MCF 10A (cell line): Measurements from ENCODE around the gene UBE2V1. TPM values are rescaled to one million over a fixed set of nuclear protein-coding genes. Genes with fewer than 3 reads are reported as not detected.

Source experiments
- BruUV-seq: library from RNA; stranded (reverse); fragments of 400-500 nt; replicated peaks from 2 replicates; lab custom pipeline; 2021; lab: Mats Ljungman, UMichigan
- CTCF ChIA-PET: fragments of 300-600 bp; sonication (Branson Sonifier 250); formaldehyde crosslinking; extraction: SDS; loops from one replicate; lab custom pipeline; 2021; ENCODE audit warnings: antibody characterized with exemption, inconsistent platforms; lab: Yijun Ruan, JAX
- POLR2A ChIA-PET: fragments of 300-600, 350-650 bp; sonication (Branson Sonifier 250); formaldehyde crosslinking; extraction: SDS; loops from one replicate; lab custom pipeline; 2020; ENCODE audit warnings: antibody characterized with exemption, inconsistent platforms; lab: Yijun Ruan, JAX
- DNase-seq: peaks from one replicate; pipeline ENCODE4 v3.0.0-alpha.2; 2018; ENCODE audit not compliant: unreplicated experiment
- H3K27ac Mint-ChIP-seq: one replicate; pipeline ENCODE4 v1.8.0; 2022; ENCODE audit warnings: mild to moderate bottlenecking, low read depth, mixed read lengths; ENCODE audit not compliant: unreplicated experiment
- H3K27me3 Mint-ChIP-seq: one replicate; pipeline ENCODE4 v1.8.0; 2022; ENCODE audit warnings: mixed read lengths; ENCODE audit not compliant: insufficient read depth, unreplicated experiment
- H3K36me3 Mint-ChIP-seq: one replicate; pipeline ENCODE4 v1.8.0; 2022; ENCODE audit warnings: mild to moderate bottlenecking, moderate library complexity, mixed read lengths; ENCODE audit not compliant: insufficient read depth, unreplicated experiment
- H3K4me1 Mint-ChIP-seq: one replicate; pipeline ENCODE4 v1.8.0; 2022; ENCODE audit warnings: mixed read lengths; ENCODE audit not compliant: insufficient read depth, unreplicated experiment
- H3K4me3 Mint-ChIP-seq: one replicate; pipeline ENCODE4 v1.8.0; 2022; ENCODE audit warnings: mild to moderate bottlenecking, moderate library complexity, mixed read lengths; ENCODE audit not compliant: unreplicated experiment
- H3K9me3 Mint-ChIP-seq: one replicate; pipeline ENCODE4 v1.8.0; 2022; ENCODE audit warnings: mixed read lengths; ENCODE audit not compliant: unreplicated experiment
- CTCF ChIP-seq: fragments of 200-600 bp; IDR thresholded peaks from one replicate; pipeline ENCODE4 v1.8.0; 2022; ENCODE audit warnings: antibody characterized with exemption, mild to moderate bottlenecking; ENCODE audit not compliant: unreplicated experiment
- intact Hi-C: fragments of 100-400 bp; cut with micrococcal nuclease; formaldehyde crosslinking; loops from 2 replicates; pipeline ENCODE4 v1.14.1; 2022
- total RNA-seq: library from RNA; stranded (reverse); gene quantifications from 2 replicates; pipeline ENCODE4 v1.2.3, GENCODE V29; 2022

UBE2V1 gene
- total RNA-seq, 1 experiment from 2014 or later, result 99.5 TPM

DNA sequence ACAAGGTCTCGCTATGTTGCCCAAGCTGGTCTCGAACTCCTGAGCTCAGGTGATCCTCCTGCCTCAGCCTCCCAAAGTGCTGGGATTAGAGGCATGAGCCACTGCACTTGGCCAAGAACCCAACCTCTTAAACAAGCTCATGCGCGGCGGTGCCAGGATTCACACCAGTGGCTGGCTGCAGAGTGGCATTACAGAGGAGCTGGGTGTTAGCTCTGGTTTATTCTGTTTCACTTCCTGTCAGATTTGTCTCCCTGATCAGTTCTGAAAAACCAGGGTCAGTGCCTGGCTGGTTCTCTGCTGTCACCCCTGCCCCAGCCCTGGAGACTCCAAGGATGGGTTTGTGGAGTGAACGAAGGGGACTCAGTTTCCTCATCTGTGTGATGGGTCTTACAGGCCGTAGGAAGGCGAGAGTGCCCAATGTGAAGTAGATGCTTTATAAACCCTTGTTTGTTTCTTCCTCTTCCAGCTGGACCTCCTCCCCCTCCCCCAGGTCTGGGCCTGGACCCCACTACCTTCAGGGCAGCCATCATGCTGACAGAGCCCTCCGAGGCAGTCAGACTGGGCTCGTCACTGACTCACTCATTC is 63.4 kb downstream of the UBE2V1 start:
- BruUV-seq, result no TSS peak
- Mint-ChIP-seq H3K9me3 (peaks cover 7% of the 10 kb centered on the region), H3K4me3 (no peak overlapping the region), H3K4me1 (no peaks in the 10 kb centered on the region), H3K27me3 (no peaks in the 10 kb centered on the region), H3K36me3 (peaks cover 6% of the 10 kb centered on the region), H3K27ac (no peak overlapping the region)
- ChIA-PET POLR2A (interaction anchor here (1.1 kb wide), 1 partner anchor 13 kb away, joined by 3 read pairs; no protein-coding TSS in a partner anchor), CTCF (interaction anchor here (0.6 to 1.6 kb wide), 4 partner anchors 22 to 71 kb away, joined by 3 to 12 read pairs (median 6); no protein-coding TSS in a partner anchor)
- intact Hi-C loops, result no loop called here
- DNase-seq, result no peak
- TF ChIP-seq CTCF, result no peak

- no TSS peak for BruUV-seq
- no peaks in the 10 kb centered on the region for H3K27me3 Mint-ChIP-seq
- H3K4me3 Mint-ChIP-seq, result no peak overlapping the region
- peaks cover 7% of the 10 kb centered on the region for H3K9me3 Mint-ChIP-seq
- DNase-seq, result peak; percentile 64
- no peak overlapping the region for H3K27ac Mint-ChIP-seq
- H3K4me1 Mint-ChIP-seq, result no peaks in the 10 kb centered on the region
- no peak for TF ChIP-seq CTCF
- CTCF ChIA-PET, result interaction anchor here (0.6 to 1.6 kb wide), 3 partner anchors 23 to 68 kb away, joined by 3 to 12 read pairs (median 8); no protein-coding TSS in a partner anchor
- intact Hi-C loops, result no loop called here
- H3K36me3 Mint-ChIP-seq, result peaks cover 6% of the 10 kb centered on the region
- POLR2A ChIA-PET, result interaction anchor here (1.1 kb wide), 1 partner anchor 12 kb away, joined by 3 read pairs; no protein-coding TSS in a partner anchor
Observed at GRCh38 chr20:50048420-50049166, 64.4 kb downstream of the UBE2V1 start.

DNA sequence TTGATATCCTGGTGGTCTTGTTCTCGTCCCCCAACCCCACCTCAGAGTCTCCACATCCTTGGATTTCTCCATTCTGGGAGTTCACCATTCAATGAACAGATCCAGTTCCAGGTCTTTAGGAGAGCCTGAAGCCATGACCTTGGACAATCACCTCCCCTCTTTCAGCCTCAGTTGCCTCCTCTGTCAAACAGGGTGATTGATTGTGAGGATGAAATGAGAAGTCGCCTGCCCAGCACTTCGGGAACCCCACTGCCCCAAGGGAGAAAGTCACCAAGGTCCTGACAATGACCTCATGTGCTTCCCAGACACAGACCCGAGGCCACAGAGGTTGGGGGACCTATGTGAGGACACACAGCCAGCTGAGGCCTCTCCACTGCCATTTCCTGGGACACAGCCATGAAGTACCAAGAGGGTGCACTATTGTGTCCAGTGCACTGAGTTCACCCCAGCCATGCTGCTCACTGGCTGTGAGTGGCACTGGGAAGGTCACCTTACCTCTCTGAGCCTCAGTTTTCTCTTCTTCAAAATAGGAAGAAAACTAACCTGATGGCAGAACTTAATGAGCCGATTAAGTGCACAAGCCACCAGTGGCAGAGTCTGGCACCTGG is 68.5 kb downstream of the UBE2V1 start:
- ChIA-PET CTCF (interaction anchor here (0.7 kb wide), 1 partner anchor 712 kb away, joined by 3 read pairs; no protein-coding TSS in a partner anchor), POLR2A (no interaction called here)
- Mint-ChIP-seq H3K4me3 (no peak overlapping the region), H3K9me3 (peaks cover 7% of the 10 kb centered on the region), H3K27ac (no peak overlapping the region), H3K27me3 (no peaks in the 10 kb centered on the region), H3K36me3 (peaks cover 6% of the 10 kb centered on the region), H3K4me1 (no peaks in the 10 kb centered on the region)
- intact Hi-C loops, result no loop called here
- no TSS peak for BruUV-seq
- no peak for DNase-seq
- TF ChIP-seq CTCF, result no peak
